DMS153 (cell line): ENCODE data around the gene EPS8.

Experiments used
- DNase-seq: peaks from one replicate; lab custom pipeline; 2025; lab: John Stamatoyannopoulos, UW

The EPS8 gene

DNA sequence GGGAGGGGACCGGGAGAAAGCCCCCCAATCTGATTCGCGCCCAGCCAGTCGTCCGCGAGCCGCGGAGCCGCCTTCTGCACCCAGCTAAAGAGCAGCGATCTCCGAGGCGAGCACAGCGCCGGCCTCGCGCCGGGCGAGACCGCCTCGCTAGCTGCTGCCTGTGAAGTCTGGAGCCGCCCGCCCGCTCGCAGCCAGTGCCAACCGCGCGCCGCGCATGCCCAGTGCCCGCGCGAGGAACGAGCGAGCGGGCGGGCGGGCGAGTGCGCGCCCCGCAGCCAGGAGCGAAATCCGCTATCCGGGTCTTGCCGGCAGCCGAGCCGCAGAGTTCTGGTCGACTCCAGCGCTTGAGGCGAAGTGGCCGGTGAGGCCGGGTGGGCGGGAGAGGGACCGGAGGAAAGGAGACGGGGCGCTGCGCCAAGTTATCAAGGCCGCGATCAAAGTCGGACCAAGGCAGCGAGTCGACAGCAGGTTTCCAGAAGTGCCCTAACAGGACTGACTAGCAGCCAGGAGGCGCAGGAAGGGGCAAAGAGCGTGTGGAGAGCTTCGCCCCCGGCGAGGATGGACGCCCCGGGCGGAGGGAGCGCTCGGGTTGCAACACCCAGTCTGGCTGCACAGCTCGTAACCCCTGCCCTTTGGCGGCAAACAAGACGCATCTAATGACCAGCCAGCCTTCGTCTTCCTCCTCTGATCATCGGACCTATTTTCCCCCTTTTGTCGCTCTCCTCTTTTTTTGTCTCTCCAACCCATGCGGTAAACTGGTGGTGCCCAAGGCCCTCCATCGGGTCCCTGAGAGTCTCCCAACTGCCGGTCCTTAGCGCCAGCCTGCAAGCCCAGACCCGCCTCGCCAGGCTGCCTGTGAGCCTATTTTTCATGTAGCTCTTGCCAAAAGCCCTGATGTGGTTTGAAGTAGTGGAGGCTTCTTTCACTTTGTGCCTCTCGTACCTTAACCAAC, at the start of gene EPS8:
TSS of gene EPS8 (minus strand) at position 169 of the 952 bp plus-strand sequence. CDS start 106,437 bp downstream, outside the sequence.
- peak; percentile 88 for DNase-seq

DNA sequence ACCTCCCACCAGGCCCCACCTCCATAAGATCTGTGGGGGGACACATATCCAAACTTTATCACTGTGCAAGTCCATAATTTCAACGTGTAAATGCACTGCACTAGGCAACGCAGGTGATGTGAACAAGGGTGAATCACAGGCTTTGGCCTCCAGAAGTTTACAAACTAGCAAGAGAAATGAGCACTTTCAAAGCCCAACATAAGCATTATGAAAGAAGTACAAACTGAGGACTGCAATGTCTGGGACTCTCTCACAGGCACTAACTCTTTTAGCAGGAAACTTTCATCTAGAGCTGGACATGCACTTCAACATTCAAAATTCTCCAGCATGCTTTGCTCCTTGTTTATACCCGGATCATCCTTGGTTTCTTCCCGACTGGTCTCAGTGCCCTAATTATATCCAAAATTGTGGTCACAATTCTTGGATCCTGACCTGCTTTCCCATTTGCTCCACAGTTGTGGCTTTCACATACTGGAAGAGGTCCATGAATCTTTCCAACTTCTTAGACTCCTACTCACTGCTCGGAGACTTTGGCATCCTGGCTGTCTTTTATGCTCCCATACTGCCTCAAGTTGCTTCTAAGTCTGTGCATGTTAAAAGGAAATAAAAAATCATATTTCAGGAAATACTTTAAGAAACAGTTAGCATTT, 48.1 kb upstream of the EPS8 start:
- no peak for DNase-seq

DNA sequence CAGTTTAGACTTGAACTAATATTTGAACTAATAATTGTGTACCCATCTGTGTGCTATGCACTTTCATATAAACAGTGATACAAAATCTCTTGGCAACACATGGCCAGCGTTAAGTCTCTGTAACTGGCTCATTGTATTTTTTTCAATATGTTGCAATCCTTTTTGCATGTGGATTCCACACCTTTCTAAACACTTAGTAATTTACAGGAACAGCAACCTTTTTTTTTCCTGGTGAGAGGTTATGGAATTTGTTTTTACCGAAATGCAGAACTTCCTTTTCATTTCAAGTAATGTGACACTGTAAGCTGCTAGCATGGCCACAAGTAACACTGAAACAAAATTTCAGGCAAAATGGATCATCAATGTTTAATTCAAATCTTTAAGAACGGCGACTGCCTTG, 45.4 kb upstream of the EPS8 start:
- no peak for DNase-seq

DNA sequence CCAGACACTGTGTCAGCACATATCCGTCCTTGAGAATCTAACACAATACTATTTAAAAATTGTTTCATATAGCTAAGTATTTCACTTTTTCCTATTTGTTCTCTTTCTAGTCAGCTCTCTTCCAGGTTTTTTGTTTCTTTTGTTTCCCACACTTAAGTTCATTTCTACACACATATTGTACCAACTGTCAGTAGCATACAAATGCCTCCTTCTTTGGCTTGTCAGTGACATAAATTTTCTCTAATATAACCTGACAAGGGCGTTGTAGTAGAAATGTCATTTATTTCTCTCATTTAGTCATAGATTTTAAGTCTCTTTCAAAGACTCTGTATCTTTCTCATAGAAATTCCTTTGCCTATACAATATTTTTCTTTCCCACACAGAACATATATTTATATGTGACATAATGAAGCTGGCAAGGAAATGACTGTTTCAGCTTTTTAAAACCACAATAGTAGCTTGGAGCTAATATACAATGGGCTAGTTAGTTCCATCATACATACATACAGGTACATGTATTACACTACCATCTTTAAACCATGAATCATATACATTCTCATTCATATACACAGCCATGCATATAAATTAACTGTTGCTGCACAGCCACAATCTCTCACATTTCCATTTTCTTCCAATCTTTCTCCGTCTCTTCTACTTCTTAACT, 42.3 kb upstream of the EPS8 start:
- DNase-seq = no peak

DNA sequence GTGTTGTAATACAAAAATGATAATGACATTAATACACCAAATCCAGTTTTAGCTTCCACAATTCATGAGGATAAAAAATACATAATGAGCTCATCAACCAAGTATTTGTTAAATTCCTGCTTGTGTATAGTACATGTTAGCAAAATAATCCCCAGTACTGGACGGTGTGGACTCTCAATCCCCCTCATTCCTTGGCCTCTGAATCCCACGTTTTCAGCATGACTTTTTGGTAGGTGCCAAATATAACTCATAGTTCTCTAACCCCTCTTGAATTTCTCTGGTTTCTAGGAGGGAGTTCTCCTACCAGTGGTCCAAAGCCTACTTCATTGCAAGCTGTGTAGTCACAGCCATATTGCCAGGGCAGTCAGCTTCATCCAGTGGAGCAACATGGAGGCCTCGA, 41.4 kb upstream of the EPS8 start:
- no peak for DNase-seq

DNA sequence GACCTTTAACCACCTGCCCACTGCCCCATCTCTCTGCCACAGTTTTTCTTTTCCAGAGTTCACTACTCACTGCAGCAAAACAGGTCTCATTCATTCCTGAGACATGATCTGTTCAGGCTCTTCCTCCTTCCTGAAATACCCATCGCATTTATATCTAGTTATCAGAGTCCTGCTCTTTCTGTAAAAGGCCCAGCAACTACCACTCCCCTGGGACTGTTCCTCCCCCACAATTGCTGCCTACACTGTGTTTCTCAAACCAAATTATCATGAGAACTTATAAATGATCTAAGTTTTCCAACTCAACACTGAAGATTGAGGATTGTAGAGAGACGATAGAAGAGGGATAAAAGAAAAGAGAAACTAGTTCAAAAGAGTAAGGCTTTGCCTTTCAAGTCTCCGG, 40.8 kb upstream of the EPS8 start:
- DNase-seq = no peak

DNA sequence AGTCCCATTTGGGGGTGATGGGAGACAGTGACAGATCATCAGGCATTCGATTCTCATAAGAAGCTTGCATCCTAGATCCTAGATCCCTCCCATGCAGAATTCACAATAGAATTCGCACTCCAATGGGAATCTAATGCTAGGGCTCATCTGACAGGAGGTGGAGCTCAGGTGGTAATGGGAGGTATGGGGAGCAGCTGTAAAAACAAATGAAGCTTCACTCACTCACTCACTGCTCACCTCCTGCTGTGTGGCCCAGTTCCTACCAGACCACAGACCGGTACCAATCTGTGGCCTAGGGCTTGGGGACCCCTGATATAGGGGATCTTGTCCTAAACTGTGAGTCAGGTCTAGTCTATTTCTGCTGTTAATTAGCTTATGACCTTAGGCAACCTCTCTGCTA, 40.1 kb upstream of the EPS8 start:
- DNase-seq = no peak

DNA sequence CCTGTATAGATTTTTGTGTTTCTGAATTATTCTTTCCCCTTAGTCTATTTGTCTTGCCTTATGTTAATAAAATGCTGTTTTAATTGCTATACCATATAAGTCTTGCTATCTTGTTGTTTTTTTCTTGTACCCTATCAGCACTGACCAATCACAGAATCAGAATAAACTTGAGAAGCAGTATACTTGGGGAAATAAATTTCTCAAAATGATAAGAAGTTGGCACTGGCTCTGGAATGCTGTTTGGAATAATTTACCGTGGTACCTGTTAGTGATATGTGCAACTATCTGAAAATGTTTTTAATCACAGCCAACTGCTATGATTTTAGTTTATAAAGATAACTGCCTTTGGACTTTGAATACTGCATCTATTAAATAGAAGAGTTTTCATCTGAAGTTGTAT, 37.9 kb upstream of the EPS8 start:
- no peak for DNase-seq

DNA sequence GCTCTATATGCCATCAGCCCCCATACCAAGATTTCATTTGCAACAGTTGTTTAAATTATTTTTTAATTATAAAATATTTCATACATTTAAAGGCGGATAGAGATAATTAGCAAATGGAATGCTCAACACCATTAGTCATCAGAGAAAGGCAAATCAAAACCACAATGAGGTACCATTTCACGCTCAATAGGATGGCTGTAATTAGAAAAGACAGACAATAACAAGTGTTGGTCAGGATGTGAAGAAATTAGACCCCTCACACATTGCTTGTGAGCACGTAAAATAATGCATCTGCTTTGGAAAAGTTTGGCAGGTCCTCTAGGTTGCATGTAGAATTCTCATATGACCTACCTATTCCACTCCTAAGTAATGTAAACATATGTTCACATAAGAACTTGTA, 35.3 kb upstream of the EPS8 start:
- DNase-seq = no peak

DNA sequence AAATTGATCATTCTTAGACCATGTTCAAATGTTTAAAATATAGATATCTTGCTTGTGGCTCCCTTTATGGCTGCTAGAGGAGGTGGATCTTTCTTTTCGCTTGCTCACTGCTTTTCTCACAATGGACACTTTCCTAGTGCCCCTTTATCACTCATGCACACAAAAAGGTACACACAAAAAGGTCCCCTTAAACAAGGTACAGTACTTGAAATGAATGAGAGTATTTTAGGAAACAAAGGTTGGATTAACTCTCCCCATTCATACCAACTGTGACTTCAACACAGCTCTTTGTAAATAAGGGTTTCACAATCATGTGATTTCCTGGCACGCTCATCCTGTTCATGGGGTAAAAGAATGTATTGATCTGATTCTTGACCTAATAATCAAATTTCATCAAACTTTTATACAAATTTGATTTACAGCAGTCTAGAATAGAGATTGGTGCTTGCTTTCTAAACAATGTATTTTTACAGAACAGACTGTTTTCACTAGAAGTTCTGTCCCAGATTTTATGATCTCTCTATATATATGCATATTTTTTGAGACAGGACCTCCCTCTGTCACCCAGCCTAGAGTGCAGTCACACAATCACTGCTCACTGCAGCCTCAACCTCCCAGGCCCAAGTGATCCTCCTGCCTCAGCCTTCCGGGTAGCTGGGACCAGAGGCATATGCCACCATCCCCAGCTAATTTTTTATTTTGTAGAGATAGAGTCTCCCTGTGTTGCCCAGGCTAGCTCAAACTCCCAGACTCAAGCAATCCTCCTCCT, 34.4 kb upstream of the EPS8 start:
- peak; percentile 67 for DNase-seq

DNA sequence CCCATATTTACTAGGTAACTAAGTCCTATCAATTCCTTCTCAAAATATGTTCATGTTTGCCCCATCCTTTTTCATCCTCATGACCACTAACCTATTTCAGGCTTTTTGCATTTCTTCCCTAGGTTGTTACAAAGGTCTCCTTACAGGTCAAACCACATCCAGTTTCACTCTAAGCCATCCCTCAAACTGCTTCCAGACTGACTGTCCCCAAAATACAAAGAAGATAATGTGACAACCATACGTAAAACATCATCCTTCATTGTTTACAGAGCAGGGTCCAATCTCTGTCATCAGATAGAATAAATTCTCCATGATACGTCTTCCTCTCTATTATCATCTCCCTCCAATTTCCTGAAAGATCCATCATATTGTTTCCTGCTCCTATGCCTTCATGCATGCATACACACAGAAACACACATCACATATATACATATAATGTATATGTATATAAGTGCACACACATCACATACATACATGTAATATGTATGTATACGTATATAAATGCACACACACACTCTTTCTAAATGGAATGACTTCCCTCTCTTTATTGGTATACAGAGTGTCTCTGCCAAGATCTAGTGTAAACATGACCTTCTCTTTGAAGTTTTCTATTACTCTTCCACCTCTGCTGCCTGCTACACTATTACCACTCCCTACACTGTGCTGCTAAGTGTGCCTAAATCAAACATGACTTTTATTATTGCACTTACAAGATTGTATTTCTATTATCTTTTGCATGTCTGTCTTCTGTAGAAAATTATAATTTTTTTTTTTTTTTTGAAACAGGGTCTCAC, 30.7 kb upstream of the EPS8 start:
- peak; percentile 63 for DNase-seq

DNA sequence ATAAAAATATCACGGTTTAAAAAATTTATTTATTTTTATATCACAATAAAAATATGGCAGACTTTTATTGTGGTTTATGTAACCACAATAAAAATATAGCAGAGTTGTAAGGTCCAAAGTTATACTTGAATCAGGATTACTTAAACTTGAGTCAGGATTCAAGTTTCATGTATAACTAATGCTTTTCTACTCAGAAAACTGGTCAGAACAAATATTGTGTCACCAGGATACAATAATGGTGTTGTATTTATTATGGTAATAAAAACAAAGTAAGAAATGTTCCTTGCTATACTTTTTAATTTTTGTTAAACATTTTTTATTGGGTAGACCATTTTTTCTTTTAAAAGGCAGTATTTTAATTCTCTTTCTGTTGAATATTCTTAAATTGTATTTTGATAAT, 29.2 kb upstream of the EPS8 start:
- DNase-seq = no peak

DNA sequence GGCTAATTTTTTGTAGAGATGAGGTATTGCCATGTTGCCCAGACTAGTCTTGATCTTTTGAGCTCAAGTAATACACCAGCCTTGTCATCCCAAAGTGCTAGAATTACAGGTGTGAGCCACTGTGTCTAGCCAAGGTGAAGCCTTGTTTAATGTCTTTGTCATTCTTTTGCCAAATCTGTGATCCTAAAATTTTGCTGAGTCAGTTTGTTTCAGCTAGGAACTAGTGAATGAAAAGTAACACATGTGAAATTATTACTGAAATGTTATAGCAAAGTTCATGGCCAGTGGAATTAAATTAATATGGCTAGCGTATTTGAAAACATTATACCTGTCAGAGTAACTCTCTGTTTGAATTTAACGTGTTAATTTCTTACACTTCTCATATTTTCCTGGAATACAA, 26.5 kb upstream of the EPS8 start:
- no peak for DNase-seq

DNA sequence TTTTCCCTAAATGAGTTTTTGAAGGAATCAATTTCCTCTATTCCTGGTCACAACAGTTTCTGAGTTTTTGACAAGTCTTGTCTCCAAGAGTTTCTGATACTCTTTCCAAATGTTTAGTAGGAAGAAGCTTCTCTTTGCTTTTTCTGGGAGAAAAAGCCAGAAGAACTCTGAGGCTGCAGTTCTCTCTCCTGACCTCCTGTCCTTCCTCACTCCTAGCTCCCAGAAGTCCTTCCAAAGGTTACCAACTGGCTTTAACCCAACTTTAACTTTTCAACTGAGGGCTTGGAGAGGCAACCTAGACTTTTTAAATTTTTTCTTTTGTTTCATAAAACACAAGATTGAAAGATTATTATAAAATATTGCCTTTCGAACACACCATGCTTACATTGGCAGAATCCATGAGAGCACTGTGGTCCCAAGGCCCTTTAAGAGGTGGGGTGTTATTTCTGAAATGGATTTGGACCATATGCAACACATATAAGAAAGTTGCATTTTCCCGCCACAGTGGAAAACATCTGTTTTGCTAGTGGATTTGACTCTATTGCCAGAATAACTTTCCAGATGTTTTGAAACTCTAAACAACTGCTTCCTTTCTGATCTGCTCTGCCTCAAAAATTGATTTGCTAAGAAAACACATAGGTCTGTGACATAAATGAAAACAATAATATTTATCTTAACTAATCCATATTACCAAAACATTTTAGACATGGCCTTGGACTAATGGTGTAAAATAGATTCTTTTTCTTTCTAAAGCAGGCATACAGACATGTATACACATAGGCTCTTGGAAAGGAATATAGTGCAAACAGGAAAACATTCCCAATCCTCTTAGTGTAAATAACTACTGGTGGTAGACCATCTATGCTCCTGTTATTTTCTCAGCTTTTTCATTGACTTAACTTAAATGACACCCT, 22.3 kb upstream of the EPS8 start:
- no peak for DNase-seq

DNA sequence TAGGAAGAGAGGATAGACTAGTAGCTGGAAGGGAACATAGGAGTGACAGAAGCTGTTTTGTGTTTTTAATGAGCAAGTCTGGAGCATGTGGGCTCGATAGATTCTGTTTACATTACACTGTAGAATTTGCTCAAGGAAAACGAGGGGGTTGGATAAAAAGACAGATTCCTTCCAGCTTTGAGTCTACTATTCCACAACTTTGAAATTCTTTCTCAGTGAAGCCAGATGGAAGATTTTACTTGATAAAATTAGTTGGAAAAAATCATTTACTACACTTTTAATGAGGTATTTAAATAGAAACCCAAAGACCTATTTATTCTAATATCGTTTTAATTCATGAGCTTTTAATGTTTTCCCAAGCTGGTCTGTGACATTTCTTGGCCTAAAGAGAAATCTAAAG, 19.5 kb upstream of the EPS8 start:
- DNase-seq = no peak

DNA sequence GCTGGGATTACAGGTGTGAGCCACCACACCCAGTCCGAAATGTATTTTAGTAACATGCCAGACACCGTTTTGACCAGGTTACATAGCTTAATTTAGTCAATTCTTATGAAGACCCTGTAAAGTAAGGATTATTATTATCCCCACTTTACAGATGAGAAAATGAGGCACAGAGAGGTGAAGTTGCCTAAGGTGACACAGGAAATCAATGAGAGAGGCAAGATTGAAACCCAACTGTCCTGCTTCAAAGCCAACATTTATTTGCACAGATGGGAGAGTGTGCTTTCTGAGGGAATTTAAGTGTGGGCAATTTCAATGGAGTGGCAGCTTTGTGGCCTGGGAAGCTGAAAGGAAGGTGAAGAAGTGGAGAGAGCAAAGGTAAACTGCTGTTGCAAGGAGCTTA, 19.1 kb upstream of the EPS8 start:
- DNase-seq = no peak

DNA sequence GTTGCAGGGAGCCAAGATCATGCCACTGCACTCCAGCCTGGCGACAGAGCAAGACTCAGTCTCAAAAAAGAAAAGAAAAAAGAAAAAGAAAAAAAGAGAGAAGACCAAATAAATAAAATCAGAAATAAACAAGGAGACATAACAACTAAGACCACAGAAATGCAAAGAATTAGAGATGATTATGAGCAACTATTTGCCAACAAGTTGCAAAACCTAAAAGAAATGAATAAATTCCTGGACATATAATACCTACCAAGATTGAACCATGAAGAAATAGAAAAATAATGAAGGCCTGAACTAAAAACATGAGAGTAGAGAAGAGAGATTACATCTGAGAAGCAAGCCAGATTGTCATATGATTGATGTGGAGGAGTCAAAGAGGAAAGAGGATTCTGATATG, 17.6 kb upstream of the EPS8 start:
- no peak for DNase-seq

DNA sequence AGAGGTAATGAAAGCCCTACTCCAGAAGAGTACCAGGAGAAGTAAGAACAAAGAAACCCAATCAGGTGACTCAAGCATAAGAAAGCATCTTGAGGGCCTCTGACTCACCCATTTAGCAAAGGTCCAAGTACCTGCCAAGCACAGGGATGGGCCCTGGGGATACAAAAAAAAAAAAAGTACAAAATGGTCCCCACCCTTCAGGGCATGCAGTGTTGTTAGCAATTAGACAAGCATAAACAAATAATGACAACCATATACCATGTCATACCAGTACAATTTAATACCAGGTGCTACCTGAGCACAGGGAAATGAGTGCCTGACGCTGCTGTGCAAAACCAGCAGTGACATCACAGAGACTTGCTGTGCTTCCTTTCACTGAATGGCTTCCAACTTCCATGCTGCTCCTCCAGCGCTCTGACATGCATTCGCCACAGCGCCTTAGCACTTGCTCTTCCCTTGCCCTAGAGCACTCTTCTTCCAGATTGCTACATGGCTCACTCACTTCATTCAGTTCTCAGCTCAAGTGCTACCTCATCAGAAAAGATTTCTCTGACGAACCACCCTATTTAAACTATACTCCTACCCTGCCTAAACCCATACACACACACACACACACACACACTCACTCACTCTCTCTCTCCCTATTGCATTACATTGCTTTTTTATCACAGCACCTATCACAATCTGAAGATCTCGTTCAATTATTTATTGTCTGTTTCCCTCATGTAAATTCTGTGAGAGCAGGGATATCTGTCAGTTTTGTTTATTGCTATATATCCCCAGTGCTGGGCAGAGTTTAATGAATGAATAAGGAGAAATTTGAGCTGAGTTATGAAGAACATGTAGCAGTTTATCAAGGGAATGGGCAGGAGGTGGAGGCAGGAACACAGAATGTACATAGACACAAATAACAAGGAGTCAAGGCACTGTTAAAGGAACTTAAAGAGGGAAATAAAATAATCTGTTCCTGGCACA, 12.9 kb upstream of the EPS8 start:
- DNase-seq = no peak

DNA sequence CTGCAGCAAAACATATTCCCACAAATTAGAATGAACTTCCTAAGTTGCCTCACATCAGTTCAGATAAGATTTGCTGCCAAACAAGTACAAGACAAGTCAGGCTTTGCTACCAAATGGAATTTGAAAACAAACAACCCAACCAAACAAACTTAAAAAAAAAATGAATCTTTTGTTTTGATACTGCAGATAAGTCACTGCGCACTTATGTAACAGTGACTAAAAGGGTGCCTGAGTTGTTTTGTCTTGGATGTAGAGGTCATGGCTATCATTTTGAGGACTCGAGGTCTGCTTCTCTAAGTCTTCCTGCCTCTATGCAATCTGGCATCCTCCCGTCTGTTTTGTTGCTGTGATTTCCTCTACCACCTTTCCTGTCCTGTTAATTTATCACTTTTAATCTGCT, 11.1 kb upstream of the EPS8 start:
- DNase-seq = no peak
